ENCODE data around the gene EFNA3.

- TF ChIP-seq EZH2 (IDR thresholded peaks at IDR 0.05; ENCODE audit: insufficient read depth, poor library complexity, severe bottlenecking) (no peak), EZH2phosphoT487 (IDR thresholded peaks at IDR 0.05; ENCODE audit: insufficient read depth, low read depth) (no peak)
These were observed 58.1 kb downstream of the EFNA3 start for GRCh38 chr1:155136748-155137147.

Data from GM23248 (cell line).